ENCODE results near the gene NYAP2. TPM values are rescaled to one million over a fixed set of nuclear protein-coding genes. Genes with fewer than 3 reads are reported as not detected.
A peak's percentile ranks its signal among the peaks of the same experiment; 100 is the strongest.

Gene NYAP2
- total RNA-seq, 2 donors from 2014 or later, result not detected

DNA sequence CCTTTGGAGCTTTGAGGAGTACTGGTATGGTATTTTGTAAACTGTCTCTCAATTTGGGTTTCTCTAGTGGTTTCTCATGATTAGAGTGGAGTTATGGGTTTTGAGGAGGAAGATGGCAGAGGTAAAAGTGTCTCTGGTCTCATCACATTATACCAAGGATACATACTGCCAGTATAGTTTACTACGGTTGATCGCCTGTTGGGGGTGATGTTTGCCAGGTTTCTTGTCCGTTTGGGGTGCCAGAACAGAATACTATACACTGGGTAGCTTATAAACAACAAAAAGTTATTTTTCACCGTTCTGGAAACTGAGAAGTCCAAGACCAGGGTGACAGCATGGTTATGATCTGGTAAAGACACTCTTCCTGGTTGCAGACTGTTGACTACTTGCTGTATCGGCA lies 293.7 kb downstream of the NYAP2 start:
- Histone ChIP-seq H3K9me3 (ENCODE audit: control insufficient read depth, low read length) (no peaks in the 10 kb centered on the region), H3K9ac (ENCODE audit: extremely low read depth, low read length, poor library complexity, severe bottlenecking) (no peak overlapping the region), H3K36me3 (ENCODE audit: control insufficient read depth, insufficient read depth, low read length) (no peaks in the 10 kb centered on the region), H3K4me3 (ENCODE audit: low read length) (no peak overlapping the region), H3K4me1 (ENCODE audit: control insufficient read depth, insufficient read depth, low read length) (no peaks in the 10 kb centered on the region), H3K27me3 (ENCODE audit: control insufficient read depth, insufficient read depth, low read length, poor library complexity, severe bottlenecking) (no peaks in the 10 kb centered on the region), H3K27ac (ENCODE audit: low read depth, low read length) (no peak overlapping the region)
- DNase-seq, result no peak
- Mint-ChIP-seq H3K27ac (no peak overlapping the region), H3K9me3 (no peaks in the 10 kb centered on the region), H3K27me3 (ENCODE audit: insufficient read depth) (no peaks in the 10 kb centered on the region), H3K4me1 (no peaks in the 10 kb centered on the region), H3K4me3 (no peak overlapping the region), H3K36me3 (ENCODE audit: low read depth) (no peaks in the 10 kb centered on the region)
- 91% methylated on average over 5 of the region's 5 CpGs; no CpG with 5 or more reads in 1 of the 2 experiments for WGBS, 2 experiments (ENCODE audit: insufficient coverage in 1 of 2, insufficient read length in 1 of 2)
- peak; percentile 57 for TF ChIP-seq CTCF (conservative IDR thresholded peaks at IDR 0.05)

DNA sequence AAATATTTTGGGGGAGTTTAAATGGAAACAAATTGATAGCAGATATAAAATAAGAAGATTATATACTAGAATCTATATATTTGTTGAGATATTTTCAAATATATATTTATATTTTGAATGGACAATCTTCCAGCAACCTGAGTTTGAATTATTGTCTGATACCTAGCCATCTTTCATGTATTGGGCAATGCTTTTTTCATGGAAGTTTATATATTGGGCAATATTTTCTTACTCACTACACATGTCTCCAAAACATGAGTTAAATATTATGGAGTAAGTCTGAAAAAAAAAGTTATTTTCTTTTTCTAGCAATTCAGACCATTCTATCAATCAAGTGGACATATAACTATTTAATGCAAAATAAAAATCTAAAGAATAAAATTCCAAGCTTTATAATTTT lies 295.2 kb downstream of the NYAP2 start:
- H3K4me1 Mint-ChIP-seq, result no peaks in the 10 kb centered on the region
- Histone ChIP-seq H3K4me3 (ENCODE audit: low read length) (no peak overlapping the region), H3K27ac (ENCODE audit: low read depth, low read length) (no peak overlapping the region), H3K27me3 (ENCODE audit: control insufficient read depth, insufficient read depth, low read length, poor library complexity, severe bottlenecking) (no peaks in the 10 kb centered on the region), H3K9ac (ENCODE audit: extremely low read depth, low read length, poor library complexity, severe bottlenecking) (no peak overlapping the region), H3K36me3 (ENCODE audit: control insufficient read depth, insufficient read depth, low read length) (no peaks in the 10 kb centered on the region), H3K9me3 (ENCODE audit: control insufficient read depth, low read length) (no peaks in the 10 kb centered on the region), H3K4me1 (ENCODE audit: control insufficient read depth, insufficient read depth, low read length) (no peaks in the 10 kb centered on the region)
- H3K36me3 Mint-ChIP-seq (ENCODE audit: low read depth), result no peaks in the 10 kb centered on the region
- no peak overlapping the region for H3K4me3 Mint-ChIP-seq
- TF ChIP-seq CTCF (conservative IDR thresholded peaks at IDR 0.05), result no peak
- DNase-seq, result no peak
- H3K27me3 Mint-ChIP-seq (ENCODE audit: insufficient read depth), result no peaks in the 10 kb centered on the region
- H3K27ac Mint-ChIP-seq, result no peak overlapping the region
- H3K9me3 Mint-ChIP-seq, result no peaks in the 10 kb centered on the region

DNA sequence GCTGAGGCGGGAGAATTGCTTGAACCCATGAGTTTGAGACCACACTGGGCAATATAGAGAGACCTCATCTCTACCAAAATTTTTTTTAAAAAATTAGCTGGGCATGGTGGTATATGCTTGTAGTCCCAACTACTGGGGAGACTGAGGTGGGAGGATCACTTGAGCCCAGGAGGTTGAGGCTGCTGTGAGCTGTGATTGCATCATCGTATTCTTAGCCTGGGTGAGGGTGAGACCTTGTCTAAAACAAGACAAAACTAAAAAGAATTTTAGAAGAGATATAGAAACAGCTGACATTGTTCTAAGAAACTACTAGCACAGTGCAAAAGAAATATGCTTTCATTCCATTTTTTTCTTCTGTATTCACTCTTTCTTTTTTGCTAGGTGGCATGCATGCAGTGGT lies 298.4 kb downstream of the NYAP2 start:
- no peak for TF ChIP-seq CTCF (conservative IDR thresholded peaks at IDR 0.05)
- Histone ChIP-seq H3K4me3 (ENCODE audit: low read length) (no peak overlapping the region), H3K27me3 (ENCODE audit: control insufficient read depth, insufficient read depth, low read length, poor library complexity, severe bottlenecking) (no peaks in the 10 kb centered on the region), H3K9me3 (ENCODE audit: control insufficient read depth, low read length) (no peaks in the 10 kb centered on the region), H3K27ac (ENCODE audit: low read depth, low read length) (no peak overlapping the region), H3K4me1 (ENCODE audit: control insufficient read depth, insufficient read depth, low read length) (no peaks in the 10 kb centered on the region), H3K36me3 (ENCODE audit: control insufficient read depth, insufficient read depth, low read length) (no peaks in the 10 kb centered on the region), H3K9ac (ENCODE audit: extremely low read depth, low read length, poor library complexity, severe bottlenecking) (no peak overlapping the region)
- Mint-ChIP-seq H3K9me3 (no peaks in the 10 kb centered on the region), H3K27me3 (ENCODE audit: insufficient read depth) (no peaks in the 10 kb centered on the region), H3K36me3 (ENCODE audit: low read depth) (no peaks in the 10 kb centered on the region), H3K4me1 (no peaks in the 10 kb centered on the region), H3K27ac (no peak overlapping the region), H3K4me3 (no peak overlapping the region)
- WGBS, 2 experiments (ENCODE audit: insufficient coverage in 1 of 2, insufficient read length in 1 of 2), result 86% methylated on average over 2 of the region's 2 CpGs; no CpG with 5 or more reads in 1 of the 2 experiments
- no peak for DNase-seq

All from endodermal cell (in vitro differentiated cells).